Activated T-helper 9 cell treated with anti-CD3 and anti-CD28 coated beads, Interleukin-2, amount 50 U/mL, for 16 hours (primary cell): Measurements from ENCODE around the gene KIAA0753.

Experiments used
- DNase-seq: peaks from one replicate; pipeline ENCODE4 v3.0.0-alpha.2; 2020; ENCODE audit warnings: low read depth

Gene KIAA0753

DNA sequence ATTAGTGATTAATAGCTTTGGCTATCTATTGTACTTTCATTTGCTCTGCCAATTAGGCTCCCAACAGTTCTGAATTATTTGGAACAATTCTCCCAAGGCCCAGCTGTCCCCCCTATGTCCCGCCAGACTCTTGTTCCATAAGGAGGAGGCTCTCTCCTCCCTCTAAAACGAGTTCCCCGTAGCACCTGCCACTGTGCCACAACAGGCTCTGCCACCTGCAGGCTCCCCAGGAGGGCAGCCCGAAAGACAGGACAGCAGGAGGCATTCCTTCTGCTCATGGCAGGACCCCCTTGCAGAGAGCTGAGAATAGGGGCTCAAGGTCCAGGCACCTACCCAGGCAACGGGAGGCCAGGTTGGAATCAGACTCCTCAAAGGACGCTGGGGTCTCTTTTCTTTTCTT, 93.2 kb downstream of the KIAA0753 start:
- no peak for DNase-seq

DNA sequence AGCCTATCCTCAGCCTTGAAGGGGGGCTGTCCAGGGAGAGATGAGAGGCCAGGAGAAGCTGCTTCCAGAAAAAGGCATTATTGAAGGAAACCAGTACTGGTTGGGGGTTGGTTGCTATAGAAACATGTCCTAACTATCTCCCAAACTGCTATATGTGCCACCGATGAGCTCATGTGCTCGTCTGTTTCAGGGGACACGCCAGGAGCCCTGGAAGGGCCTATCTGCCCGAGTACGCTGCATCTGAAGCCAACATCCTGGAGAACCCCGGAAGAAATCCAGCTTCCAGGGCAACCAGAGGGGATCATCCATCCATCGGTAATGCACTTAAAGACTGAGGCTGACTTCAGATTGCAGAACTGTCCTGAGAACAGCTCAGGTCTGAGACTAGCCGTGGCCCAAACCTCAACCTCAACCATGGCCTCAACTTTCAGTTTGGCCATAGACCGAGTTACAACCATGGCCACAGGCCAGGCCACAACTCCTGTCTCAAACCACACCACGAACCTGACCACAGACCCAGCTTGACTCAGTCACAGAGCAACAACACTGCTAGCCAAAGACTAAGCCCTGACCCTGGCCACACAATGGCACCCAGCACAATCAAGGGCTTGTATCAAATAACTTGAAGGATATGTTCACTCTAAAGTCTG, 94.3 kb downstream of the KIAA0753 start:
- no peak for DNase-seq

GRCh38 chr17:6545291-6545690, 95.2 kb downstream of the KIAA0753 start:
- DNase-seq, result no peak

DNA sequence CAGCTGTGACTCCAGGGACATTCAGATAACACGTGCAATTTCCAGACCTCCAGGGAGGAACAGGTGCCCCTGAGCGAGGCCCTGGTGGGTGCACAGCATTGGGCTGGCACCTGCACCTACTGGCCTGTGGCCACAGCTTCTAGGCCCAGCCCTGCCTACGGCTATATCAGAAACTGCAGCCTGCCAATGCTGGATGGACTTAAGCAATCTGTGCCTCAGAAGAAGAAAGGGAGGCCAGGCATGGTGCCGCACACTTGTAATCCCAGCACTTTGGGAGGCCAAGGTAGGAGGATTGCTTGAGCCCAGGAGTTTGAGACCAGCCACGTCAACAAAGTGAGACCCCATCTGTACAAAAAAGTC, 96.5 kb downstream of the KIAA0753 start:
- DNase-seq, result no peak

GRCh38 chr17:6543079-6544010, 97.2 kb downstream of the KIAA0753 start:
- DNase-seq, result no peak

DNA sequence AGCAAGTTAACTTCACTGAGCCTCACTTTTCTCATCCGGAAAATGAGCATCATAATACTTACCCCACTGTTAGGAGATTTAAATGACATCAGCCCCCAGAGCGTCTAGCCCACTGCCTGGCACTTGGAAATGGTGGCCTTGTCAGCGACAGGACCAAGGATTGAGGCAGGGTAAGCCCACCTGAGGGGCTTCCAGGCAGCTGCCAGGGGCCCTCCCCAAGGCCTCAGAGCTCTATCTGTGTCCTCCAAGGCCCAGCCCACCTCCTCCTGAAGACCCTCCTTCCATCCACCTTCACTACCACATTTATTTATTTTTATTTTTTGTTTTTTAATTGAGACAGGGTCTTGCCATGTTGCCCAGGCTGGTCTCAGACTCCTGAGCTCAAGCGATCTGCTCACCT, 97.9 kb downstream of the KIAA0753 start:
- no peak for DNase-seq

DNA sequence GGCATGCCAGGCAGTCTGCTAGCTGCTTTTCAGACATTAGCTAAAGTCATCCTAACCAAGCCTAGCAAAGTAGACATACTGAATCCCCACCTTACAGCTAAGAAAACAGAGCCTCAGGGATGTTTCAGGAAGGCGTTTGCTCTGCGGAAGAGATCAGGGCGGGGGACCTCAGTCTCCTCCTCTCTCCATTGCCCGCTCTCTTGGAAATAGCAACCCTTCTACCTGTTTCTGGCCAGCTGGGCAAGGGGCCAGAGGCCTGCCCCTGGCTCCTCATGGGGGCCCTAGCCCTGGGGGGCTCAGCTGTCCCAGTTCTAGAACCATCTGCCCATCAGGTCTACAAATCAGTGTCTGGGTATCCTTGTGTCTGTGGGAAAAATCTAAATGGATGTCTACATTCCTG, 98.6 kb downstream of the KIAA0753 start:
- no peak for DNase-seq

DNA sequence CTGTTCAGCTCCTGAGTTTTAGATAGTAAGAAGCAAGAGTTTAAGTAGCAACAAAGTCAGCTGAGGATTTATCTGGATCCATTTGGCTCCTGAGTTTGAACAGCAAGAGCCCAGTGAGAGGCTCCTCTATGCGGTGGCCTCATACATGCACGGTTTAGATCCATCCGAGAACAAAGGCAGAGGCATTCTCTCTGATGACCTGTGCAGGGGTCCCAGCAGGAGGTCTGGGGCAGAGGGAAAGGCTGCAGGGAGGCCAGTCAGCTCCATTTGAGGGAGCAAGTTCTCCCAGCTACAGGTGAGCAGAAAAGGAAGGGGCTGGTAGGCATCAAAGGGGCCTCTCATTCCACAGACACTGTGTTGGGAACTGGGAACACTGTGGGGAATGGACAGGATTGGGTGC, 100.6 kb downstream of the KIAA0753 start:
- DNase-seq, result no peak

DNA sequence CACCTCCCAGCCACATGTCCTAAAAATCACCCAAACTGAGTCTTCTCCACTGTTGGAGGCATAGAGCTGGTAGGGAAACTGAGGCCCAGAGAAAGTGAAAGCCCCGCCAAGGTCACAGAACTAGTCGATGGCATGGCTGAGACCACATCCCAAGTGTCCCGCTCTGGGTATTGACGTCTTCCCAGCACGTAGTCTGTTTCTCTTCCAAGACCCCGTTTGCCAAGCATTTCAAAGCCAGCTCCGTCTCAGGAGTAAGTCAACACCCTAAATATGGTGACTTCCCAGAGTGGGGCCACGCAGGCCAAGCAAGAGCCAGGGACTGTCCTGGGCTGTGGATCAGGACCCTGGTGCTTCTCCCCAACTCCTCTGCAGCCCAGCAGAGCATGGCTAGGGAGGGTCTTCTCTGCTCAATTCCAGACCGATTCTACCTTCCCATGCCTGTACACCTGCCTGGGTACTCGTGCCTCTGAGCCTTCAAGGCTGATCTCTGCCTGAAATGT, 103.9 kb downstream of the KIAA0753 start:
- no peak for DNase-seq

DNA sequence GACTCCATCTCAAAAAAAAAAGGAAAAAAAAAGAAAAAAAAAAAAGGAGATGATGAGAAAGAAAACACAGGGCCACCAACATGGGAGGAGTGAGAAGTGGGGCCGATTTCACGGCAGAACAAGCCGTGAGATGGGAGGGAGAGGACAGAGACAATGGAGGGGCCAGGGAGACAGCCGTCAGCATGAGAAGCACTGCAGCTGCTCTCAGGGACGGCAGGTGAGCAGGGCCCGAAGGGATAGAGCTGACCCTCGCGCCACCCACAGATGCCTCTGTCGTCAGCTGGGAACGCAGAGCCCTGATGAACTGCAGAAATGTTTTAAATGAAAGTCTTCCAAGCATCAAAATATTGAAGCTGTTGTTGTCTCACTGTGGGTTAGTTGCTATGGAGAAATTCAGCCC, 104.5 kb downstream of the KIAA0753 start:
- no peak for DNase-seq

DNA sequence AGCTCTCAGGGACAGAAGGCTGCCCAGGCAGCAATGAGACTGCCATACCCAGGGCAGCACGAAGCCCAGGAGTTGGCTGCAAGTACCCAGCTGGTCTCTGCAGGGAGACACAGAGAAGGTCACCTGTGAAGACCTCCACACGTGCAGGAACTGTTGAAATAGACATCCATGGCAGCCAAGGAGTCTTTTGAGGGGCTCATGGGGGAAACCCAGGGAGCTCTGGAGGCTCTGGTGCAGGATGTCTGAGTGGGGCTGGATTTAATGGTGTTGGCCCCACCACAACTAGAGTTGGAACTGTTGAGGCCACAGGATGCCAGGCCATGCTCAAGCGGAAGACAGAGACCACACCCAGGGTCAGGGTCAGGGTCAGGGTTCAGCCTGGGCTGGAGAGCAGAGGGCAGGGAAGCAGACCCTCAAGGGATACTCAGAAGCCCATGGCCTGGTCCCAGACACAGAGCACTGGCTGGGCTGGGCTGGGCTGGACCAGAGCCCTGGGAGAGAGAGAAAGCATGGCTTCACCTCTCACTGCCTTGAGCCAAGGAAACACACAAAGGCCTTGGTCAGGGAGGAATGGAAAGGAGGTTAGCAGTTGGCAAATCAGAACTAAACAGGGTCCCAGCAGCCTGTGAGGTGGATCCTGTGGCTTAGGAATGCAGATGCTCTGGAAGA, 105.5 kb downstream of the KIAA0753 start:
- no peak for DNase-seq

DNA sequence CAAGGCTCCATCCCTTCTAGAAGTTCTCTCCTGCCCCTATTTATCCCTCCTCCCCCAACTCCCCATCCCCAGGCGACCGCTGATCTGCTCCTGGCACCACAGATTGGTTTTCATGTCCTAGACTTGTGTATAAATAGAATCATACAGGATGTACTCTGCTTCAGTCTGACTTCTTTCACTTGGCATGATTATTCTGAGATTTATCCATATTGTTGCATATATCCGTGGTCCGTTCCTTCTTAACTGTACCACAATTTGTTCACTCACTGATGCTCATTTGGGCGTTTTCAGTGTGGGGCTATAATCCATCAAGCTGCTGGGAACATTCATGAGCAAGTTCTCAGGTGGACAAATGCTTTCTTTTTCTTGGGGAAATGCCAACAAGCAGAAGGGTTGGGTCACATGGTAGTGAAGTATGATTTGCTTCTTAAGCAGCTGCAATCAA, 108.0 kb downstream of the KIAA0753 start:
- no peak for DNase-seq

- DNase-seq, result no peak
These were observed 108.9 kb downstream of the KIAA0753 start for GRCh38 chr17:6531575-6531974.

DNA sequence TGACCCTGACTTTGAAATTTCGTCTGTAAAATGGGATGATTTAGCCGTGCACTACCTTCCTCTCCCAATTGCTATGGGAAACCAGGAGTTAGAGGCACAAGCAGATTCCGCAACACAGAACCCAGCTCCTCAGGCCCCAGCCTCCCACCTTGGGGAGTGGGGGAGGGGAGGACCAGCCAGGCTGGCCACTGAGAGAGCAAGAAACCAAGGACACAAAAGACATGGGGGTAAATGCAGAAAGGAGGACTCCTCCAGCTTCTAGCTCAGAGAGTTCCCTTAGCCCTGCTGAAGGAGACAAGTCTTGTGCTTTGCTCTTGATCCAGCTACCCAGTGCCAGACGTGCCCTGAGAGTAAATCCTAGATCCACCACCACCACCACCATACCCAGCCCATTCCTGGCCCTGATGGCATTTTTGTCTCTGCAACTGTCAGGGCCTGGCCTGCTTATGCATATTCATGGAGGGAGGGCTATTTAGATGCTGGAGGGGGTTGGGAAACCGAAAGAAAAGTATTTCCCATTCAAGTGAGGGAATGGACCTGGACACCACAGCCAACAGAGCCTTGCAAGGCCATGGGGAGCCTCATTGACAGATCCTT, 110.1 kb downstream of the KIAA0753 start:
- DNase-seq, result no peak

GRCh38 chr17:6528557-6528956, 112.0 kb downstream of the KIAA0753 start:
- DNase-seq, result no peak
